ENCODE results near the gene BCAS3.

BCAS3 gene

GRCh38 chr17:61211236-61211635, 533.6 kb downstream of the BCAS3 start:
- intact Hi-C loops (cut with DNase I; ENCODE audit: low total_unique reads), result no loop called here
- peaks cover 0 to 29% (median 8%) of the 10 kb centered on the region in 4 donors for H3K4me1 ChIP-seq

GRCh38 chr17:61212655-61213054, 535.0 kb downstream of the BCAS3 start:
- intact Hi-C loops (cut with DNase I; ENCODE audit: low total_unique reads), result no loop called here
- peaks cover 0 to 31% (median 8%) of the 10 kb centered on the region in 4 donors for H3K4me1 ChIP-seq

More at GRCh38 chr17:61211236-61211635, 533.6 kb downstream of the BCAS3 start:
- Histone ChIP-seq H3K36me3 (no peaks in the 10 kb centered on the region), H3K4me3 (no peak overlapping the region), H3K27me3 (no peaks in the 10 kb centered on the region), H3K27ac (no peak overlapping the region), H3K9me3 (no peaks in the 10 kb centered on the region)
- DNase-seq, result no peak
- no peak for TF ChIP-seq CTCF (IDR thresholded peaks at IDR 0.05)

GRCh38 chr17:61214753-61215152, 537.1 kb downstream of the BCAS3 start:
- no peaks in the 10 kb centered on the region for H3K9me3 ChIP-seq
- H3K27me3 ChIP-seq, result no peaks in the 10 kb centered on the region
- H3K4me3 ChIP-seq, result no peak overlapping the region
- H3K27ac ChIP-seq, result no peak overlapping the region
- no peak for DNase-seq
- peaks cover 0 to 31% (median 15%) of the 10 kb centered on the region in 4 donors for H3K4me1 ChIP-seq
- intact Hi-C loops (cut with DNase I; ENCODE audit: low total_unique reads), result no loop called here
- H3K36me3 ChIP-seq, result no peaks in the 10 kb centered on the region
- TF ChIP-seq CTCF (IDR thresholded peaks at IDR 0.05), result no peak

More at GRCh38 chr17:61212655-61213054, 535.0 kb downstream of the BCAS3 start:
- Histone ChIP-seq H3K27ac (no peak overlapping the region), H3K27me3 (no peaks in the 10 kb centered on the region), H3K36me3 (no peaks in the 10 kb centered on the region), H3K4me3 (no peak overlapping the region), H3K9me3 (no peaks in the 10 kb centered on the region)
- DNase-seq, result no peak
- TF ChIP-seq CTCF (IDR thresholded peaks at IDR 0.05), result no peak

GRCh38 chr17:61216066-61216465, 538.4 kb downstream of the BCAS3 start:
- no peak for DNase-seq
- H3K36me3 ChIP-seq, result no peaks in the 10 kb centered on the region
- H3K4me1 ChIP-seq, result peaks cover 0 to 31% (median 12%) of the 10 kb centered on the region in 4 donors
- no peaks in the 10 kb centered on the region for H3K27me3 ChIP-seq
- no peak for TF ChIP-seq CTCF (IDR thresholded peaks at IDR 0.05)
- intact Hi-C loops (cut with DNase I; ENCODE audit: low total_unique reads), result no loop called here
- no peak overlapping the region for H3K27ac ChIP-seq
- no peak overlapping the region for H3K4me3 ChIP-seq
- no peaks in the 10 kb centered on the region for H3K9me3 ChIP-seq

- Histone ChIP-seq H3K27me3 (no peaks in the 10 kb centered on the region), H3K4me1 (peaks cover 0 to 31% (median 12%) of the 10 kb centered on the region in 4 donors), H3K27ac (peak overlapping the region; percentile 10 to 76), H3K36me3 (no peaks in the 10 kb centered on the region), H3K9me3 (no peaks in the 10 kb centered on the region), H3K4me3 (no peak overlapping the region)
- intact Hi-C loops (cut with DNase I; ENCODE audit: low total_unique reads), result no loop called here
- no peak for TF ChIP-seq CTCF (IDR thresholded peaks at IDR 0.05)
- no peak for DNase-seq
Observed at GRCh38 chr17:61217878-61218437, 540.3 kb downstream of the BCAS3 start.

Data from tibial artery (tissue), 4 donors.